Measurements from ENCODE around the gene HIPK2.

DNA sequence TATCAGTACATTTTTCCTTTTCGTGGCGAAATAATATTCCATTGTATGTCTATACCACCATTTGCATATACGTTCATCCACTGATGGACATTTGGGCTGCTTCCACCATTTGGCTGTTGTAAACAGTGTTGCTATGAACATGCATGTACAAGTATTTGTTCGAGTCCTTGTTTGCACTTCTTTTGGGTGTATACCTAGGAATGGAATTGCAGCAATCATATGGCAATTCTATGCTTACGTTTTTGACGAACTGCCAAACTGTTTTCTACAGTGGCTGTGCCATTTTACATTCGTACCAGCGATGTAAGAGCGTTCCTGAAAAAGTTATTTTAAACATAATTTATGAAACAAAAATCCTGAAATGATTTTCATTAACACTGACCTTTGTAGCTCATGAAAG lies 79.5 kb downstream of the HIPK2 start:
- TF ChIP-seq, protein P1, sequence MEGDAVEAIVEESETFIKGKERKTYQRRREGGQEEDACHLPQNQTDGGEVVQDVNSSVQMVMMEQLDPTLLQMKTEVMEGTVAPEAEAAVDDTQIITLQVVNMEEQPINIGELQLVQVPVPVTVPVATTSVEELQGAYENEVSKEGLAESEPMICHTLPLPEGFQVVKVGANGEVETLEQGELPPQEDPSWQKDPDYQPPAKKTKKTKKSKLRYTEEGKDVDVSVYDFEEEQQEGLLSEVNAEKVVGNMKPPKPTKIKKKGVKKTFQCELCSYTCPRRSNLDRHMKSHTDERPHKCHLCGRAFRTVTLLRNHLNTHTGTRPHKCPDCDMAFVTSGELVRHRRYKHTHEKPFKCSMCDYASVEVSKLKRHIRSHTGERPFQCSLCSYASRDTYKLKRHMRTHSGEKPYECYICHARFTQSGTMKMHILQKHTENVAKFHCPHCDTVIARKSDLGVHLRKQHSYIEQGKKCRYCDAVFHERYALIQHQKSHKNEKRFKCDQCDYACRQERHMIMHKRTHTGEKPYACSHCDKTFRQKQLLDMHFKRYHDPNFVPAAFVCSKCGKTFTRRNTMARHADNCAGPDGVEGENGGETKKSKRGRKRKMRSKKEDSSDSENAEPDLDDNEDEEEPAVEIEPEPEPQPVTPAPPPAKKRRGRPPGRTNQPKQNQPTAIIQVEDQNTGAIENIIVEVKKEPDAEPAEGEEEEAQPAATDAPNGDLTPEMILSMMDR (IDR thresholded peaks at IDR 0.05), result no peak
- no peak for TF ChIP-seq EP300 (IDR thresholded peaks at IDR 0.05)
